Activated T-cell treated with anti-CD3 and anti-CD28 coated beads, Interleukin-2, amount 50 U/mL, for 1 hour (primary cell): ENCODE measurements around the gene PTPRD.

Experiments used
- DNase-seq: peaks from one replicate; pipeline ENCODE4 v3.0.0-alpha.2; 2020

The PTPRD gene

DNA sequence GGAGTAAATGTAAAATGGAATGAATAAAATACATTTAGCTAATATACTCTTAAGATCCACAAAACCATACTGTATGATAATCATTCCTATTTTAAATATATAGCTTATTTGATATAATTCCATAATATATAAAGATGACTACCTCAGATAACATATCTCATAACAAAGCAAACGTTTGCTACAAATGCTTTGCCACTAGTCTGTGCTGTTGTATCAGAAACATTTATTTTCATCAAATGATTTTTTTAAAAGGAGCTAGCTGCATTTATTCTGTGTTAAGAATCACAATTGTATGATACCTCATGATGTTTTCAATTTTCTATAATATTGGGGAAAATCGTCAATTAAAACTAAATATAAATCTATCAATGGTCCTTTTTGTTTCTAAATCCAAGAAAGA is 567.2 kb downstream of the PTPRD start:
- no peak for DNase-seq

DNA sequence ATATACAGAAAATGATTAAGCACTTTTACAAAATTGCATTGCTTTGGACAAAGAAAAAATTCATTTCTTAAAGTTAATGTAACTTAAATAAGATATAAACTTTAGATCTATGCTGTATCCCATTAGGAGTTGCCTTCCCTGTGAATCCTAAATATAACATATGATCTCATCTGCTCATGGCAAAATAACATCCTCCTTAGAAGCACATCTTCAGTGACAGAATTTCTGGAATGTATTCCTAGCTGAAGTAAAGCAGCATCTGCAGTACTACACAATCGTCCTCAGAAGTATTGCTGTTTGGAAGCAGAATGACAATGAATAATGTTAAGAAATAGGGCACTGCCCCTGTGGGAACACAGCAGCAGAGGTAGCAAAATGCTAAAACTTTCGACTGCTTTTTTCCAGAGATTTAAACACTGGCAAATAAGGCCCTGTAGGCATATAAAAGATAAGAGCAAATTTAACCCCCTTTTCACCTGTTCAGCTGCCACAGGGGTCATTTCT is 571.0 kb downstream of the PTPRD start:
- DNase-seq = no peak

DNA sequence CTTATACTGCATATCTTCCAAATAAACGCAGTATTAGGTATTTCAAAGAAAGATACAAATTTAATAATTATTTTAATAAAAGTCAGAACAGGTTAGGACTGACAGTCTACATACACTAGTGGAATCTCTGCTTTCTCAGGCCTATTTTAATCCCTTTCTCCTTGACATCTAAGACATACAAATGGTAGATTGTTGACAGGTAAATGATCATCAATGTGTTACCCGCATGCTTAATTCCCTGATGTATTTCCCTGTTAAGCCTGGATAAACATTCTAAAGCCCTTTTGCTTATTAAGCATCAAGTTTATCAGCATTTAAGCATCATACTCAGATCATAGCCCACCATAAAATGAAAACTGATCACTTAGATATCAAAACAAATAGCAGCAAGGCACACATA is 576.7 kb downstream of the PTPRD start:
- no peak for DNase-seq

DNA sequence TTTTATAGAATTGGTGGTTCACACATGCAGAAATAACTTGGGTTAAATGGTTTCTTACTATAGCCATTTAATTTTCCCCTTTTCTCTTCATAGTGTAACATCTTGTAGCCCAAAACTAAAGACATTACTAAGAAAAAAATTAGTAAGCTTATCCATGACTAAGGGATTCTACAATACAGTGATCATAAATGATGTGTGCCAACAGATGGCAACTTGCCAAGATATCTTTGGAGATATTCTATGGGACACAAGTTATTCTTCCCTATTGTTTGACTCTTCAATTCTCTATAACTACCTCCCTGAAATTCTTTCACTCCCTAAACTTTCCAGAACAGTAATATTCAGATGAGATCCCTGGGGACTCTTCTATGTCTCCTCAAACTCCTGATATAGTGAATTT is 580.6 kb downstream of the PTPRD start:
- no peak for DNase-seq

DNA sequence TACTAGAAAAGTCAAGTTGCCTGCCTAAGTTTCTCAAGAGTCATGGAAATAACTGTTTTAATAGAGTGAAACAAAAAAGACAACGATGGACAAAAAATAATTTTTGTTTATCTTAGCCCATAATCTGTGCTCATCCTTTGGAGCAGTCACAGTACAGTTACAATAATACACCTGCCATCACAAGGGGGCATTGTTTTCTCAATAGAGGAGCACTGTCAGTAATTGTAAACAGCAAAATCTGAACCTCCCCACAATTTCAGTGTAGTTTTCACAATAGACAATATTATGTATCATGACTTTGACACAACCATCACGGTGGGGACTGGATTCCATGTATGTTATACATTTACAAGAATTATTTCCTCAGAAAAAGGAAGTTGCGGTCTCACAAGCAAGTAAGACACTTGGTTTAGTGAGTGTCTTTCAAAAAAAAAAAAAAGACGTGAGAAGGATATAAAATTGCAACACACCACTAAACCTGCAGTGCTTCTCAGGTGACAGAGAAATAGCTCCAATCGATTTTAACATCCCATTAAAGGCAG is 586.3 kb downstream of the PTPRD start:
- no peak for DNase-seq

DNA sequence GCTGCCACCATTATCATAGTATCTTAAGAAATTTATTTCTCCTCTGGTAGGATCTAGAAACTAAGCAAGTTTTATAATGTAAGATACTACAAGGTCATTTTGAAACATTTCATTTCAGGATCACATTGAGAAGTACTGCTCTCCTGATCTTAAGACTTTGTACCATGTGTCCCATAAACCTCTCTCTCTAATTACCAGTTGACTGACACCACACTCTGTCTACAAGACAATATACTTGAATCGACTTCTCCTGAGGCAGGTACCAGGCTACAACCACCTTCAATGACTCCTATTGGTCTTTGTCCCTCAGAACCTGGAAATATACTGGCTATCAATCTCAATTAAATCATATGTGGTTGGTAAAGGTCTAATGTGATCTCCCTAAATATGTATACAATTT is 597.0 kb downstream of the PTPRD start:
- no peak for DNase-seq

DNA sequence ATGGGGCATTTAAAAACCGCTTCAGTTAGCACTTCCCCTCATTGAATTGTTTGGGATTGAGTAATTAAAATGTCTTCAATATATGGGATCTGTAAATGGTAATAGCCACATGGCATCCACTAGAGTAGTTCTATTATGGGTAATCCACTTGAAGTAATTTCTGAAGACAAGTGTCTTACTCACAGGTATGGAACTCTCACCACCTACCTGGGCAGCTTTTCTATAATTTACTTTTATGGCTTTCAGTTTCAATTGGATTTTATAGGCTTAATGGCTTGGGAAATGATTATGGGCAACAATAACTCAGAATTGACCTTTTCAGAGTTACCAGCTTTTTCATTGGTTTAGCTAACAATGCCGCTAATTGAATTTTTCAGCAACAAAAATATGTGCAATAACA is 597.9 kb downstream of the PTPRD start:
- DNase-seq = no peak

DNA sequence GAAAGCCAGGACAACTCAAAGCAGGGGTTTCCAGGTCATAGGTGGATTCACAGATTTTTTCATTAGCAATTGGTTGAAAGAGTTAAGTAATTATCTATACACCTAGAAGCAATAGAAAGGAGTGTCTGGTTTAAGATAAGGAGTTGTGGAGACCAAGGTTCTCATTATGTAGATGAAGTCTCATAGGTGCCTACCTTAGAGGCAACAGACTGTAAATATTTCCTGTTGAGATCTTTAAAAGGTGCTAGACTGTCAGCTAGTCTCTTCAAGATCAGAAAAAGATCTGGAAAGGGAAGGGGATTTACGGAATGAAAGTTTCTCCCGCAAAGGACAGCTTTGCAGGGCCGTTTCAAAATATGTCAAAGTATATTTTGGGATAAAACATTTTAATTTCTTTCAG is 603.4 kb downstream of the PTPRD start:
- DNase-seq = no peak

DNA sequence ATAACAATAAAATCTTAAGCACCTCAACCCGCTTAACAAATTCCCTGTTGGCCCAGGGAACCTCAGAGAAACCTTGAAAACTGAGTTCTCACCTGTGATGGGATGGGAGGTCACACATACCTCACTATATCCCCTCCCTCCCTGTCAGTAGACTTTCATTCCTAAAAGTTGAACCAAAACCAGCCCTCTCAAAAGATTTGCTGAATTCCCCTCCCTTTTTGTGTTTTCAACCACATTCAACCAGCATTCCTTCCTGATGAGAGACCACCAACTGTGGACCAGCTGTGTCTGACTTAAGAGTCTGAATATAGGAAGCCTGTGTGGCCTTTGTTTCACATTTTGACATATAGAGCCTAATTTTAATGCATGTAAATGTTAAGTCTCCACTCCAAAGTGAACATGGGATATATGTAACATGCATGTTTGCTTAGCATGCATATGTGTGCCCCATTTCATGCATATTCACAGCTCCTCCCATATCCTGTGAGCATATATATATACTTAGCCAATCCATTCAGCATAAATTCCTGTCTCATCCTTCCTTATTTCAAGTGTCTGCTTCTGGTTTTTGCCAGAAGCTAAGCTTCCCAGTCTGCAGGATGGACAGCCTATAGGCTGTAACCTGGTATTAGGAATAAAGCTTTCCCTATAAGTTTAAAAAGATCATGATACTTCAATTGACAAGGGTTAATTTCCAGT is 604.6 kb downstream of the PTPRD start:
- DNase-seq = no peak

DNA sequence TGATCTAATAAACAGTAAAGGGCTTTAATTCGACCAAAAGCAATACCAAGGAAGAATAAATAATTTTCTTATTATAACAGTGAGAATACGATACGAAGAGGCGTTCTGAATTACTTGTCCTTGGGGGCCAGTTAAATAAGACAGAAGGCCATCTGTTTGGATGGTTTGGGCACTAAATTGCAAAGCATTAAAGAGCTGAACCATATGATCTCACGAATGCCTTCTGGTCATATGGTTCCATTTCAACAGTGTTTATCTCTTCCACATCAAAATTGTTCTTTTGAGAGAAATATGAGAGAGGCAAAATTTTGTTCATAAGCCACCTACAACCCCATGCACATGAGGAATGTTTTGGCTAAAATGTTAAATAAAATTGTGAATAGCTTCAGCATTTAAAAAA is 605.4 kb downstream of the PTPRD start:
- no peak for DNase-seq

DNA sequence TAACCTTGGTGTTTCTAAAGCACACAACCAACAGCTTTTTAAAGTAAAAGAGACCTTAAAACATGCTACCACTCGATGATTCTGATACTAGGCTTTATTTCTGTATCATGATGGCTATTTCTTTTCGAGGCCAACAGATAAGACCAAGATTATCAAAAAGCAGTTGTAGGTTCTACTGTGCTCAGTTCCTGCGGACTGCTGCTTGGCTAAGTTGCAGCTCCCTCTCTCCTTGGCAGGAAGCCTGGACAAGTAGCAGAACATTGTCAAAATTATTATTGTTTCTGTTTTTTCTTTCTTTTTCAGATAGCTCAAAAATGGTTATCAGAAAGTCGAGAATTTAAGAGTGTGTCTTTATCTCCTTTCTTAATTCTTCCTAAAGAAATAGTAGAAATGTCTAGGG is 607.6 kb downstream of the PTPRD start:
- no peak for DNase-seq

DNA sequence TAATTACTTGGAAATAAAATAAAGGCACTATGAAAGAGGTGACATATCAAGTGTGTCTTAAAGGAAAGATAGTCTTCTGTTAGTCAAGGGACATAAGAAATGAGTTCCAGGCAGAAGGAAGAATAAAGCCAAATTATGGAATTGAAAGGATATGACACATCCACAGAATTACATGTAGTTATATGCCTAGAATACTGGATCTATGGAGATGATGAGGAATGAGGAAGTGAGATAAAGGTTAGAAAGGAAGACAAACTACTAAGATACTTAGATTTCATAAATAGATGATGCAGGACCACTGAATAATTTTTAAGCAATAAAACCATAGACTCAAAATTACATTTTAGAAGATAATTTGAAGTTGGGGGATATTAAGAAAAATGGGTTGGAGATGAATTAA is 609.8 kb downstream of the PTPRD start:
- no peak for DNase-seq

DNA sequence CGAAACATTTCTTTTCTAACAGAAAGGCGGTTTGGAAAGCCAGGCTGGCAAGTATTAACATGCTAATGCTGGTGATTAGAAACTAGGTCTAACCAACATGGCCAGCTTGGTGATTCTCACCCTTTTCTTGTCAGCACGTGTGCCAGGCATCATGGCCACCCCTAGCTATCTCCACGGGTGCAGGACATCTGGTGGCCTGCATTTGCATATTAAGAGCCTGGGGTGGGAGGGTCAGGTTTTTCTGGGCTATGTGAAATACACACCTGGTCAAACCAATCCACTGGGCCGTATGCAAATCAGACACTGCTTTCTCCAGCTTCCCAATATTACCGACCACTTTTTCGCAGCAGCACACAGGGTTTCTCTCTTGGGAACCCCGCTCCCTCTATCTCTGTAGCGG is 612.1 kb downstream of the PTPRD start:
- DNase-seq = no peak

DNA sequence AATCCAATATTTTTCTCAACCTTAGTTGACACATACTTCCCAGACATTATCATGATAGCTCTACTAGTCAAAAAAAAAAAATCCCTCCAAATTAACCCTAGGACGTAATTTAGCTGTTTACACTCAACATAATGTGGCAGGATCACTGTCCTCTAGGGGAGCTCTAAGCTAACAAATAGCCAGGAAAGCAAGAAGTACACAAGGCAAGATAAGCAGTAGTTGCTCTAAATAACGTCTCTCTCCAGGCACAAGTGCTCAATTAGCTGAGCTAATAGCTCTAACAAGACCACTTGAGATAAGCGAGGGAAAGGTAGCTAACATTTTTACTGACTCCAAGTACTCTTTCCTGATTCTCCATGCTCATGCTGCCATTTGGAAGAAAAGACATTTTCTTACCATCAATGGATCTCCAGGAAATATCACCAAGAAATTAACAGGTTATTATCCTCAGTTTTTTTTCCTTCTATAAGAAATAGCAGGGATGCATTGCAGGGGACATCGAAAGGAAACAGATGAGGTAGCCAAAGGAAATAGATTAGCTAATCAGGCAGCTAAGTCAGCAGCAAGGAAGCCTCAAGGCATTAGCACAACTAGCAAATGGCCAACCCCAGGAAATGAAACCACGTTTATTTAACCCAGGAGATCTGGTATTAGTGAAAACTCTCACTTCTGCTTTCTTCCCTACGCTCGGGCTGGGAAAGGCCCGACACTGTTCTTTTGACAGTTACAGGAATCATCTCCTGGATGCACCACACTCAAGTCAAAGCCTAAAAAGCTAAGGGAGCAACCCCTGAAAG is 614.1 kb downstream of the PTPRD start:
- no peak for DNase-seq

DNA sequence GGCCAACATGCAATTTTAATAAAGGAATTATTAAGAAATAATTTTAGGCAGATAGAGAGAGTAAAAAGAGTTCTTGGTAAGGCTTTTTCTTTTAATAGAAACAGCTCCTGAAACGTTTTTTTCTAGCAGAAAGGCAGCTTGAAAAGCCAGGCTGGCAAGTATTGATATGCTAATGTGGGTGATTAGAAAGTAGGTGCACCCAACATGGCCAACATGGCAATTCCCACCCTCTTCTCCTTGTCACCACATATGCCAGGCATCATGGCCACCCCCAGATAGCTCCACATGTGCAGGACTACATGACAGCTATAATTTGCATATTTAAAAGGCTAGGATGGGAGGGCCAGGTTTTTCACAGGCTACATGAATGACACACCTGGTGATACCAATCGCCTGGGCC is 615.2 kb downstream of the PTPRD start:
- DNase-seq = no peak

DNA sequence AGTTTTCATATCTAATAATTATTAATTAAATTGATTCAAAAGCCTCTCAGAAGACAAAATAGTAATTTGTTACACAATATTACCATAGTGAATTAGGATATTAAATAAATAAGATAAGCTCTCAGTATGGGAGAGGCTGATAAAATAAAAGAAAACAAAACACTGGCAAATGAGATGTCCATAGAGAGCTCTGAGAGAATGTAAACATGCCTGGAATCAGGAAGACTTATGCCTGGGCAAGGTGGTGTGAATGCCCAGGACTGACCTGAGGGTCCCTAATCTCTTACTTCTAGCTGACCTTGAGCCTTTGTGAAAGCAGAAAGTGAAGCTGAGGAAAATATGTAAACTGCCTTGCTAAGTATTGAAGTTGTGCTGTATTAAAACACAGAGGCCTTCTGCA is 616.5 kb downstream of the PTPRD start:
- no peak for DNase-seq

DNA sequence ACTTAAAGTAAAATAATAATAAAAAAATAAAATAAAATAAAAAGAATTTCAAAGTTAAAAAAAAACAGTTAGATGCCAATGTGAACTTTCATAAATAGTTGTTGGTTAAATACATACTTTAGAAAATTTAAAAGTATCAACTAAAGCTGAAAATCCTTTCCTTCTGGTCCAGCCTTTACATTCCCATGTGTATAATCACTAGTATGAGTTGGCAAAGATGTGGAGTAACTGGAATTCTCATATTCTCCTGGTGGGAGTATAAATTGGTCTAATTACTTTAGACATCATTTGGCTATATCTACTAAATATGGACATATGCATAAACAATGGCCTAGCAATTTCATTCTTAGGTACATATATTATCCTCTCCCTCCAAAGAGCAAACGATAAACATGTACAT is 619.9 kb downstream of the PTPRD start:
- DNase-seq = no peak

DNA sequence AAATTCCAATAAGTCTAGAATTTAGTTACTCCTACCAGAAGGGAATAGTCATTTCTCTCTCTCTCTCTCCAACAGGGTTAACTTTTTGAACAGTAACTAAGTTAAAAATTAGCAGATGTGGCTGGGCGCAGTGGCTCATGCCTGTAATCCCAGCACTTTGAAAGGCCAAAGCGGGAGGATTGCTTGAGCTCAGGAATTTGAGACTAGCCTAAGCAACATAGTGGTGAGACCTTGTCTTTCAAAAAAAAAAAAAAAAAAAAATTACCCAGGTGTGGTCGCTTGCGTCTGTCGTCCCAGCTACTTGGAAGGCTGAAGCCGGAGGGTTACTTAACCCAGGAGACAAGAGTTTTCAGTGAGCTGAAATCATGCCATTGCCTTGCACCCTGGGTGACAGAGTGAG is 639.7 kb downstream of the PTPRD start:
- no peak for DNase-seq

DNA sequence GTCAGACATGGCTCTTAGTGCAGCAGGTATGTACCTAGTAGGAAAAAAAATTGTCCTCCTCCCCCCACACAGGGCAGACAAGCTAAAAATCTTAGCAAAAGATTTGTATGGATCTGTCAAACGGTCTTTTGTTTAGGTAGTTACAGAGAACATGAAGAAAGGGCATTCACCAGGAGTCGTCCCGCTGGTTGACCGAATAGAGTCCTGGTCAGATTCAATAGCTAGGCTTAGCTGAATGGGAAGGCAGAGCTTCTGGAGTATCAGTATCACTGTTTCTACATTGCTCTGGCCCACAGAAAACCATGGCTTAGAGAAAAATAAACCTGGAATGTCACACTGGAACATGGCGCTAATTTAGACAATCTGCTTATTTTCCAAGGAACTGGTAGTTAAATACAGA is 642.3 kb downstream of the PTPRD start:
- no peak for DNase-seq

DNA sequence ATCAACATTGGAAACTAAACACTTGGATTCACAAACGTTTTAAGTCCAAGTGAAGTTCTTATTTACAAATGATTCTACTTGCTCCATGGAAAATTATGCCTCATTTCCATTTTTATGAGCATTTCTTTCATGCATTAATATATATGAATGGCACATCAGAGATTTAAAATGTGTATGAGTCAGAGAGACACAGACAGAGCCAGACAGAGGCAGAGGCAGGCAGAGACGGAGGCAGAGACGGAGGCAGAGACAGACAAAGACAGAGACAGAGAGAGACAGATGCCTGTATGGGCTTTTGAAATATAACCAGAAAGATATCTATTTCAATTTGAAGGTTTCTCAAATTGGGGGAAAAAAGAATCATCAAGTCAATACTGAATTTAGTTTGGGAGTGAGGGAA is 649.0 kb downstream of the PTPRD start:
- no peak for DNase-seq

DNA sequence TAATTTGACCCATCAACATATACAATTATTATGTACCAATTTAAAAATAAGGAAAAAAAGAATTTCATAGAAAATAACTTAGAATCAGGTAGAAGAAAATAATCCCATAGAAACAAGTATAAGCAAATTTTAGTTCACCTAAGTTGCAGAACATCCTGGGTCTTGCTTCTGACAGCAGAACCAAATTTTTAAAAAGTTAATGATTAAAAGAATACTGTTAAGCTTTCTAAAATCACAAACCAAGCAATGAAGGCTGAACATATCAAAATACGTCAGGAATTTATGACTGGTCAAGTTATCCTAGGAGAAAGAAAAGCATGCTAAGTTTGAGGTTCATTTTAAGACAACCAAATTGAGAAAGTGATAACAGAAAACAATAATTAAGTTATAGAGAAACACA is 650.9 kb downstream of the PTPRD start:
- no peak for DNase-seq

DNA sequence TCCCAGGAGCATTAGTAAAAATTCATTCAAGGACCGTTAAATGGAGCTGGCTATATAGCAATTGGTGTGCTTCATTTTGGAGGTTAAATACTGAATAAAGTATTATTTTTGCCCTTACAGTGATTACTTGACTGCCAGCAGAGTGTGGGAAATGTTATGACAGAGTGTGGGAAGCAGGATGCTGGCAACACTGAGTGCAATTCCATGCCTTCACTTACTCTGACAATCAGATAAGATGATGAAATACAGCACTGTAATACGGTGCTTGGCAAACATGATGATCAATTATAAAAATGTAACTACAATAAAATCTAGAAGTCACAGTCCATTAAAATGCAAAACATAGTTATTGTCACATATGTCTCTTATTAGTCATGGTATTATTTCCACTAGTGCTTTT is 651.3 kb downstream of the PTPRD start:
- DNase-seq = no peak

DNA sequence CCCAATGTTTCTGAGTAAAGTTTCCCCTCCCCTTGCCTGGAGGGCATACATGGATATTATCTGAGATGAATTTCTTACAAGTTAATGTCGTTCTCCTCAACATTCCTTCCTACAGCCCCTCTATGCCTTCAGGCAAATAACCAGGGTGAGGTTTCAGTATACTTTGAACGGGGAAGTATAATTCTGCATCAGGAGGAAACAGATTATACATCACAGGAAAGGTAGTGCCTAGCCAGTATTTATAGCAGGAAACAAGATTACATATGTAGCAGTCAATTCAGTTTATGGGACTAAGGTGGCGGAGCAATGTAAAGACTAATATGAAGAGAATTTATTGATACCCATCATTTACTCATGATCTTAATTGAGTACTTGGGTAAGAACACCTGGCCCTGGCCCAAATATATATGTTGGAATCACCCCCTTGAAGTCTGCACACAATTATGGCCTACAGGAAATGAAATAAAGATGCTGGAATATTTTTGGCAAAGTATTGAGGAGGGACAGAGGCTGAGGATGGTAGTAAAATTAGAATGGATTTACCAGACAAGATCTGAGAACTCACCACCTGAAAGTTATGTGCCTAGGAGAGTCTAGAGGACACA is 661.1 kb downstream of the PTPRD start:
- DNase-seq = no peak

DNA sequence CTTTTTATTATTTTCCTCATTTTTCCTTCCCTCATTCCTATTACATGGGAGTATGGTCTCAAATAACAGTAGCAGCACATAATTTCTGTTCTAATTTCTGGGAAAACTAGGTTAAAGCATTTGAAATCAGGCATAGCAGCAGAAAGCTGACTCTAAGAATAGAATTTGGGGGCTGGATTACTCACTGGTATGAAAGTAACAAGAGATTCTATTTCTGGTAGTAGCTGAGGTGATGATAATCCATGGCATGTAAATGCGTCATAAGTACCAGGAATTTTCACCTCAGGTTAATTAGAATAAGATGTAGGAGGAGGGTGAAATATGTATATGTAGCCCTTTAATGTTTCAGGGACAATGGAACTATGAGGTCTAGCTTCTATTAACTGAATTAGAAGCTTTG is 662.0 kb downstream of the PTPRD start:
- DNase-seq = no peak
